GM21528 (cell line): ENCODE results near the gene RIN3.

ENCODE experiments used
- ATAC-seq: cut with Tn5 transposase; IDR thresholded peaks from one replicate; pipeline ENCODE4 v1.9.1; 2021; ENCODE audit warnings: mild to moderate bottlenecking, moderate library complexity; ENCODE audit not compliant: unreplicated experiment, low FRiP score

Gene RIN3

DNA sequence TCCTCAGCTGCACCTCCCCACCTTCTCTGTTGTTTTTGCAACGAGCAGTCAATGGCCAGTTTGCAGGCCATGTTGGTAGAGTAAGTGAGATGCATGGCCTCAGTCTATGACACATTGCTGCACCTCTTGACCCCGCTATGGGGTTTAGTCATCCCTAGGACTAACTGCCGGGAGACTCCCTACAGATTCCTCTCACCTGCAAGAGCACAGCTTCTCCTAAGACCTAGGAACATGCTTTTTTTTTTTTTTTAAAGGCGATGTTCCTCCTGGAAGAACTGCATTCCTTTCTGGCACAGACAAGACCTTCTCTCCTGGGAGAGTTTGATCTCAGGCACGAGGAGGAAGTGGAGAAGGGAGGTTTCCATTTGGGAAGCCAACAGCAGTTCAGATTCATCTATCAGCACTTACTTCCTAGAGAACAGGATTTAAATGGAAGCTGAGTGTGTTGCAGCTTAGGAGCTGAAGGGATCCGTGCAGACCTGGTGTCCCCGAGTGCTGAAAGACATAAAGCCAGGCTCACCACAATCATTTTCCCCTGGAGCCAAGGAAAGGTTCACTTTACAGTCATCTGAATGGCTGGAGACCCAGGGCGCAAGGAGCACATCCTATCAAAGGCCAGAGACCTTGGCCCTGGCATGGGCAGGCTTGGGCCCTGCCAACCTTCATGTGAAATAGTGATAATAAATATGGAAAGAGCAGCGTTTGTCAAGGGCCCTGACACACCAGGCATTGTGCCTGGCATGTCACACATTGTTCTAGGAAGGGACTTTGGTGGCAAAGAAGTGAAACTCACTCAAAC lies 130.8 kb downstream of the RIN3 start:
- ATAC-seq, result no peak

DNA sequence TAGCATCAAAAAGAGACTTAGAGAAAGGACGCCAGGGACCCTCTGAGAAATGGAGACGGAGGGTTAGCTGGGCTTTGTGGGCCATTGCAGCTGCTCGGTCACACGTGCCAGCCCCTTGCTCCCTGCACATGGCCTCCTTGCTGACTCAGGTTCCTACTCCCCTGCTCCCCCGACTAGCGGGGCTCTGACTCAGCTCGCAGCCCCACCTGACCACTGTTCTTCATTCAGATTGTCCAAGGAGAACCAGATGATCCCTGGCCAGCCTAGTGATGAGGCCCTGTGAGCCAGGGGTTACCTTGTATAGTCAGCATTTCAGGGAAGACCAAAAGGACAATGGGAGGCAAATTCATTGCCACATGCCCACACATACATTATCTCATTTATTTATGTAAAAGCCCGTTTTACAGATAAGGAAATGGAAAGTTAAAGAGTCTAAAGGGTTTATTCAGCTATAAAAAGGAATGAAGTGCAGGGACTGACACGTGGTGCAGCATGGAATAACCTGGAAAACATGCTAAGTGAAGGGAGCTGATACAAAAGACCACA lies 131.5 kb downstream of the RIN3 start:
- ATAC-seq, result no peak

DNA sequence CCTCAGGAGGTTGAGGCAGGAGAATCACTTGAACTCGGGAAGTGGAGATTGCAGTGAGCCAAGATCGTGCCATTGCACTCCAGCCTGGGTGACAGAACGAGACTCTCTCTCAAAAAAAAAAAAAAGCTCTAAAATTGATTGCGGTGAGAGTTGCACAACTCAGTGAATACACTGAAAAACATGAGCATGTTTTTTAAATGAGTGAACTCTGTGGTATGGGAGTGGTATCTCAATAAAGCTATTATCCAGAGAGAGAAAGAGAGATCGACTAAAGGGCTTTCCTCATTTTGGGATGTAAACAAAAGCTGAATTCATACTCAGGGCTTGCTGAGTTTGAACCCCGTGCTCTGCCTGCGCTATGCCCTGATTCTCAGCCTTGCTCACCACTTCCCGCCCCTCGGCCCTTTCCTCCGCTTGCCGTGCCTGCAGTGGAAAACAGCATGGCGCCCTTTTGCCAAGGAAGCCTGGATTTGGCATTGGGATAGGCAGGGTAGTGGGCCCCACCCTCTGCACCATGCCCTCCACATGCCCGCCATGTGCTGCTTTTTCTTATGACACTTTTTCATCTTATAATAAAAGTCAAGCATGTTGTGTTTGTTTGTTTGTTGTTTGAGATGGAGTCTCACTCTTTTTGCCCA lies 132.4 kb downstream of the RIN3 start:
- no peak for ATAC-seq

DNA sequence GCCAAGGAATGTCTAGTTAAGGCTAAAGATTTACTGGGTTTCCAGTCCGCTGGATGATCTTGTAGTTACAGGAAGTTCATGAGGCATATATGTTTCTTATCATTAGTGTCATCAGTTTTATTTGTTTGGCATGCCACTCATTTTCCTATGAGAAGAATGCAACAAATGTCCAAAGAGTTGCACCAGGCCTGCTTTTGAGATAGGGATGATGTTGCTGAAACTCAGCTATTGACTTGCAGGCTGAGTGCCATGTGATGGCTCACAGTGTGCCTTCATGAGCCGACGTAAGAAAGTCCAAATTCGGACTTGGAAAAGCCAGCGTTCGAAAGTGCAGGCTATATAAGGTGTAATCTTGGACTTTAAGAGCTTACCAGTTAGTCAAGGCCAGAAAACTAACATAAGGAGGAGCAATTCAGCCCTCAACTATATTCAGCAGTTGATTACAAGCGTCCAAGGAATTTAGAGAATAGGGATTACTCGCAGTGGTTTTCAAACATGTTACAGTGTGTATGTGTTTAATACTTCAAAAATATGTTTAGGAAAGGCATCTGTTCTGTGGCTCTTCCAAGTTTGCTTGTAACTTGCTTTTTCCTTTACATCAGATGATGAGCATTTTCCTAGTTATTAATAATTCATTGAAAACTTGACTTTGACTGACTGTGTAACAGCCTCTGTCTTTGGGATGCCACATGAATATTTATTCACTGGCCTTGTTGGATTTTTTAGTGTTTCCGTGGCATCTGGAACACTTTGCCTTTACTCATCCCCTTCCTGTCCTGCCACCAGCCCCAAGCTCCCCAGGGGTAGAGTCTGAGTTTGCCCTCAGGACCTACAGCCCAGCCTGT lies 133.6 kb downstream of the RIN3 start:
- no peak for ATAC-seq

DNA sequence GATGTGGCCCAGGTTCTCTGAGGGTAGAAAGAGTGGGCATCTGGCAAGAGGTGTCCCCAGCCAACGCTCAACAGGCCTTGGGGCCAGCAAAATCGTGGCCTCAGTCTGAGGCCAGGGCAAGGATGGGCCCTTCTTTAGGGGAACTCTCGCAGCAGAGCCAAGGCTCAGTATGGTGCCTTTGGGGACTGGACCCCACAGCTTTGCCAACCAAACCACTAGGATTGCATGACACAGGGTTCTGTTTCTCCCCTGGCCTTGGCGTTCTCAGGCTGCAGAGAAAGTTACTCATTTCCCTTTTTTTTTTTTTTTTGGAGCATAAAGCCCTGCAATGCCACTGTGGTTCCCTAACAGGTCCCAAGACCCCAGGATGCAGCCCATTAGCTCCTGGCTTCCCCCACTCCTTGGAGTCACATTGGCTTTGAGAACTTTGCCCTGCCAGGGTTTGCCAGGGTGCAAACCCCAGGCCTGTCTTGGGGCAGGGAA lies 134.3 kb downstream of the RIN3 start:
- no peak for ATAC-seq

DNA sequence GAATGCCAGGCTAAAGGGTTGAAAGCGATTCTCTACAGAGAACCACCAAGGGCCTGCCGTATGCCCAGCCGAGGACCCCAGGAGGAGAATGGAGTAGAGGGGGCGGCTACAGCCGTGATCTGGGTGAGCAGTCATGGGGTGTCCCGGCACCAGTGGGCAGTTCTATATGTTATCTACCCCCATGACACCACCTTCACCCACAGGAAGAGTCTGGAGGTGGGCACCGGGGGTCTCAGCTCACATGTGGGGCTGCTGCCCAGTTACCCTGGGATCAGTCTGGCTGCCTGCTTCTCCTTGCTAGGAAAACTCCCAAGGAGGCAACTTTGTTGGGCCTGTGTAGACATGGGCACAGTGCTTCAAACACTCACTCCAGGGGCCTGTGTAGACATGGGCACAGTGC lies 135.5 kb downstream of the RIN3 start:
- ATAC-seq, result no peak

DNA sequence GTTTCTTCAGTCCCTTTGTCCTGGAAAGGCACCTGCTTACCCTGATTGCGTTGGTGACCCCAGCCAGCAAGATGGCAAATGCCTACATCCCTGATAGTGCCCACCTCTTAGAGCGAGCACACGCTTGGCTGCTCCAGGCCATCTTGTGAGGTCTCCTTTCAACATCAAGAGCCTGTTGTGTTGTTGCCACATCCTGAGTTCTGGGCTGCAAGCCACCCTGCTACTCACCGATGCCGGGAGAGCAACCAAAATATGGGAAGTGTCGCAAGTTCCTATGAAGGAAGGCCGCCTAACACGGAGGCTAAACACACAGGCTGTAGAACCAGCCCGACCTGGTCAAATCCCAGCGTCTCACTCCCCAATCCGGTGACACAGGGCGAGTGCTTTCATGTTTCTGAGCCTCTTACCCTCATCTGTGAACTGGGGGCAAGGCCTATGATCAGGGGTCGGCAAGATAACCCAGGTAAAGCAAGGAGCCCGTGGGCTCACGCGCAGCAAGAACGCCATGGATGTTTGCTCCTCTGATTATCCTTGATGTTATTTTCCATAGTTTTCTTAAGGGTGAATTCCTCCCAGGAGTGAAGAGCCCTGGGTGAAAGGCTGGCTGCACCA lies 136.5 kb downstream of the RIN3 start:
- ATAC-seq, result no peak

DNA sequence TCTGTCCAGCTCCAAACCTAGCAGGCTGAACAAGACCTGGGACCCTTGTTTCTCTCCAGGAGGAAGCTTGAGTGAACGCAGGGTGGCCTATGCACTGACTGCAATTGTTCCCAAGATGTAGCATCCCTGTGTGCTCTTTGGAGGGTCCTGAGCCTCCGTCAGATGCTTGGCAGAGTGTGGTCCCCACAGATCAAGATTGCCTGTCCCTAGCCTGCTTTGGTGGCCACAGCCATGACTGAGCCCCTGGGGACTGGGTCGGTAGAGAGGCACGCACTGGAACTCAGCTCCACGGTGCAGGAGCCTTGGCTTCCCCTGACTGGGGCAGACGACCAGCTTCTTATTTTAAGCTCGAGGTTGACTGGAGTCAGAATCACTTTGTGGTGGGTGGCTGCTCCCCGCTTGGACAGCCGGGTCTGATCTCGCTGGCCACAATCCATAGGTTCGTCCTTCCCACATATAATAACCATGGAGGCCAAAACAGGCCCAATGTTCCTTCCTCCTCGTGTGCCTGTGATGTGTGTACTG lies 137.1 kb downstream of the RIN3 start:
- ATAC-seq, result no peak

DNA sequence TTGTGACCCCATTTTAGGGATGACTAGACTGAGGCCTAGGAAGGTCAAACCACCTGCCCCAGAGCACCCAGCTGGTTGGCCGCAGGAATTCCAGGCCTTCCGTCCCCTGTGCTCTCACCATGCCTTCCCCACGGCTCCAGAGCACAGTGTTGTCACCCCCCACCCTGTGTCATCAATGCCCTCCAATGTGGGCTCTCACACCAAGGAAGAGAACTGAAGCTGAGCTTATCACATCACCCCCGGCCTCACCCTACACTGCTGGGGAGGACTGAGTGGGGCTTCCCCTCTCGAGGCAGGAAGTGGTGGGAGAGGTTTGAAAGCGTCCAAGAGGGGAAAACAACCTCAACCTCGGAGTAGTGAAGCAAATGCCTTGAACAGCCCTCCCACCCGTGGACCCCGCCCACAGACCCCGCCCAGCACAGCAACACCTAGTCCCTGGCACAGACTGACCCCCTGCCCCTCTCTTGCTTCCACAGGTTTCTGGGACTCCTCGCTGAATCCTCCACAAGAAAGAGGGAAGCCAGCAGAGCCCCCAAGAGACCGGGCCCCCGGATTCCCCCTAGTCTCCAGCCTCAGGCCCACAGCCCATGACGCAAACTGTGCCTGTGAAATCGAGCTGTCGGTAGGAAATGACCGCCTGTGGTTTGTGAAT lies 137.7 kb downstream of the RIN3 start:
- peak; percentile 69 for ATAC-seq

DNA sequence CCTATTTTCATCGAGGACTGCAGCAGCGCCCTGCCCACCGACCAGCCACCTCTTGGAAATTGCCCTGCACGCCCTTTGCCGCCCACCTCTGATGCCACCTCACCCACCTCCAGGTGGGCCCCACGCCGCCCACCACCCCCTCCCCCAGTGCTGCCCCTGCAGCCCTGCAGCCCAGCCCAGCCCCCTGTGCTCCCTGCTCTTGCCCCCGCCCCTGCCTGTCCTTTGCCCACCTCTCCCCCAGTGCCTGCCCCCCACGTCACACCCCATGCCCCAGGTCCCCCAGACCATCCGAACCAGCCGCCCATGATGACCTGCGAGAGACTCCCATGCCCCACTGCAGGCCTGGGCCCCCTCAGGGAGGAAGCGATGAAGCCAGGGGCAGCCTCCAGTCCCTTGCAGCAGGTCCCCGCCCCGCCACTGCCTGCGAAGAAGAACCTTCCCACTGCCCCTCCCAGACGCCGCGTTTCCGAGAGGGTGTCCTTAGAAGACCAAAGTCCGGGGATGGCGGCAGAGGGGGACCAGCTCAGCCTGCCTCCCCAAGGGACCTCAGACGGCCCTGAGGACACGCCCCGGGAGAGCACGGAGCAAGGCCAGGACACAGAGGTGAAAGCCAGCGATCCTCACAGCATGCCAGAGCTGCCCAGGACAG lies 138.3 kb downstream of the RIN3 start:
- no peak for ATAC-seq

DNA sequence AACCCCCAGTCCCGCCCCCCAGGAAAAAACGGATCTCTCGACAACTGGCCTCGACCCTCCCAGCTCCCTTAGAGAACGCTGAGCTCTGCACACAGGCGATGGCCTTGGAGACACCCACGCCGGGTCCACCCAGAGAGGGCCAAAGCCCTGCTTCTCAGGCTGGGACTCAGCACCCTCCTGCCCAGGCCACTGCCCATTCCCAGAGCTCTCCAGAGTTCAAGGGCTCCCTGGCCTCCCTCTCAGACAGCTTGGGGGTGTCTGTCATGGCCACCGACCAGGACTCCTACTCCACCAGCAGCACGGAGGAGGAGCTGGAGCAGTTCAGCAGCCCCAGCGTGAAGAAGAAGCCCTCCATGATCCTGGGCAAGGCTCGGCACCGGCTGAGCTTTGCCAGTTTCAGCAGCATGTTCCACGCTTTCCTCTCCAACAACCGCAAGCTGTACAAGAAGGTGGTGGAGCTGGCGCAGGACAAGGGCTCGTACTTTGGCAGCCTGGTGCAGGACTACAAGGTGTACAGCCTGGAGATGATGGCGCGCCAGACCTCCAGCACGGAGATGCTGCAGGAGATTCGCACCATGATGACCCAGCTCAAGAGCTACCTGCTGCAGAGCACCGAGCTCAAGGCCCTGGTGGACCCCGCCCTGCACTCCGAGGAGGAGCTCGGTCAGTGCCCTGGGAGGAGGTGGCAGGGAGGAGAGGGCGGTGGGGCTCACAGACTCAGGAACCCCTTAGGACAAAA lies 139.0 kb downstream of the RIN3 start:
- no peak for ATAC-seq

DNA sequence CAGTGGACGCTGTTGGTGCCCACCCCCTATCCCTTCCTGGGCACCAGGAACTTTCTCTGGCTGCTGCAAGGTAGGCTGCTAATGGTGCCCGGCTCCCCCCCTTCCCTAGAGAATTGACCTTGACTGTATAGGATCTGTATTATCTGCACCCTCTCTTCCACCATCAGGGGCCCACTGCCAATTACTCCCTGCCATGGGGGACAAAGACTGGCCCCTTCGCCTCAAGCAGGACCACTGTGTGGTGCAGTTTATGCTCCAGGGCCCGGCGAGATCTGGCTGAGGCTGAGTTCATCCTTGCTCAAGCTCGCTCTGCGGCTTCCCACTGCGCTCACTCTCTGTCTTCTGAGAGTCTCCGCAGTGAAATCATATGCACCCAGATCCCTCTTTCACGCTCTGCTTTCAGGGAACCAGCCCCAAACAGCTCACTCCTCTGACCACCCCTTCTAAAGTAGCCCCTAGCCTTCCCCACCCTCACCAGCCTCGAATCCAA lies 139.6 kb downstream of the RIN3 start:
- no peak for ATAC-seq

DNA sequence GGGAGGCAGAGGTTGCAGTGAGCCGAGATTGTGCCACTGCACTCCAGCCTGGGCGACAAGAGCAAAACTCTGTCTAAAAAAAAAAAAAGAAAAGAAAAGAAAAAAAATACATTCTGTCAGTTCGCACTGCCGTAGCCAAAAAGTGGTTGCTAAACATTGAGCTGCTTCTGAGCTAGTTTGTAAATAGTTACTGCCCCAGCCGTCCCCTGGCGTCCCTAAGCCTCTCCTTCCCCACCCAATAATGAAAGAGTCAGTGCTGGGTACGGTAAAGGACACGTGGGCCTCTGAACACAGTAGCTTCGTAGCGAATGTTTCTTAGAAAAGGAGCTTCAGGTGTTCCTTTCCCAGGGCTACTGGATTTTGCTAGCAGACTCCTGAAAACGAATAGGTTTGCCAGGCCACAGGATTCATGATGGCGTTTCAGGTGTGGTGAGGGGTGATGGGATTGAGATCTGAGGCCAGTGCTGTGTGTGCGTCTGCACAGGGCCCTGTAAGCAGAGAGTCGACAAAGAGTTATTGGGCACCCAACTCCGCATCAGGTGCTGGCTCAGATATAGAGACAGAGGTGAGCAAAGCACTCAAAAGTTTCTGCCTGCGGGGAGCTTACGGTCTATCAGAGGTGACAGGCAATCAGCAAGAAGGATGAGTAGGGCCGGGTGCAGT lies 140.8 kb downstream of the RIN3 start:
- no peak for ATAC-seq

DNA sequence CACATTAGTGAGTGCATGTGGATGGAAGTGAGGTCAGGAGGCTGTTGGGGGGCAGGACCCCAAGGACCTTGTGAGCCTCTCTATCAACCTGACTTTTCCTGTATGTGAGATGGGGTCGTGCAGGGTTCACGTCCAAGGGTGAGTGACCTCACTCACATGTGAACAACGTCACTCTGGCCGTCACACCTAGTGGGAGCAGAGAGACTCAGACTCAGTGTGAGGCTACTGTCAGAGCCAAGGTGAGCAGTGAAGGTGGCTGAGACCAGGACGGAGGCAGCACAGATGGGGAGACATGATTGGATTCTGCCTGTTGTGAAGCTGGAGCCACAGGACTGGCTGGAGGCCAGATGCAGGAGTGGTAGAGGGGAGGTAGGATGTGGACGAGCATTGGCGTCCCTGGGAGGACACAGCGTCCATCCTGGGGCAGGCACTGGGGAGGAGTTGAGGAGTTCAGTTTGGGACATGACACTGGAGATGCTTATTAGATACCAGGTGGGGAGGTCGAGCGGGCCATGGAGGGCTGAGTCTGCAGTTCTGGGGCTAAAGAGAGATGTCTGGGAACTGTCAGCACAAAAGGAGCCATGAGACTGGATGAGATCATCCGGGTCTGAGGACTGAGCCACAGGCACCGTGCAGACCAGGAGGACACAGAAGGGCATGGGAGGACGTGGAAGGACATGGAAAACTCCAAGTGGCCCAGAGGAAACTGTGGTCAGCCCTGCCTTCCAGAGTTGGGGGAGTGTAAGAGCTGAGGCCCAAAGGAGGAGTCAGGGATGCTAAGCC lies 142.0 kb downstream of the RIN3 start:
- no peak for ATAC-seq

DNA sequence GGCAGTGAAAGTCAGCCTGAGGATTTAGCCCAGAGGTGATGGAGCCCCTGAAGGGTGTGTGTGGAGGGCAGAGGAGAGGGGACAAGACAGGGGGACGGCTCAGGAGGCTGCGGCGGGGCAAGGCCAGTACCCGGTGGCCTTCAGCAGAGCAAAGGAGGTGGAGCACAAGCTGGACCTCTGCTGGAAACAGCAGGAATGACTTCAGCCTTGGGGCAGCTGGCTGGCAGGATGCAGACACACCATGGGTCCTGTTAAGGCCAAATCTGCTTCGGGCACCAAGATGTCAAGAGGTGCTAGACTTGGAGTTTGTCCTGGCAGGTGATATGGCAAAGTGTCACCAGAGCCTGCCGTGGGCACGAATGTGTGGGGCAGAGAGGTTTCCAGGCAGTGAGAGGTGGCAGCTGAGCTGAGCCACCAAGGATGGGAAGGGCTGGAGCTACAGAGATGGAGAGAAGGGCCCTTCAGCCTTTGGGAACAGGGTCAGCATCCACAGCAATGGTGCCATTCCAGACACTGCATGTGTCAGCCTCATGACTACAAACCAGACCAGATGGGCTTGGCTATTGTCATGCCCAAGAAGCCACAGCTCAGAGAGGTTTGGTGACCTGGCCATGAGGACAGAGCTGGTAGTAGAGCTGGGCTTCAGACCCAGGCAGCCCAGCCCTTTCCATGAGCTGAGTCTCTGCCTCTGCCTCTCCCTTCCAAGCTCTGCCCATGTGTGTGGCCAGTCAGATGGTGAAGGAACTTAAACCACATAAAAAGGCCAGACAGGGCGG lies 142.9 kb downstream of the RIN3 start:
- no peak for ATAC-seq

DNA sequence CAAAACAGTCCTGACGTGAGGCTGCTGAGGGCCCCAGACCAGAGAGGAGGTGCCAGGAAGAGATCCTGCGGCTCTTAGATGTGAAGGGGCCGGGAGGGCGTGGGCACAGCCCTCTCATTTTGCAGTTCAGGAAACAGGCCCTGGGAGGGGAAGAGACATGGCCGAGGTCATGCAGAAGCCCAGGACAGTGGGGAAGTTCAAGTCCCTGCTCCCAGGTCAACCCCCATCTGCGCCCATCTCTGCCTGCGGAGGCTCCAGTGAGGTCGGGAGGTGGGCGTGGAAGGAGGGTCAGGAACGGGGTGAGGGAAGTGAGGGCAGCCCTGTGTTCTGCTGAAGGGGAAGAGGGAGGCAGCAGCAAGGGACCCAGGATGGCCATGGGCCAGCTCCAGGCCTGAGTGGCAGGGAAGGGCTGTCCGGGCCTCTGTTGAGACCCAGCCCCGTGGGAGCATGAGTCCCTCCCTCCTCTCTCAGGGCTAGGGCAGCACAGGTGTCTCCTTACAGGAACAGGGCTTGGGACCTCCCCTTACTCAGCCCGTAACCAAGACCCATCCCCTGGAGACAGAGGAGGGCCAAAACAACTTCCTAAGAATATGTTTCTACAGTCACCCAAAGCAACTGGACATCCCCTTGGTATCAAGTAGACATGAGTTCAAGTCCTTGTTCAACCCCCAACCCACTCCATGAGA lies 144.0 kb downstream of the RIN3 start:
- no peak for ATAC-seq
